OCI-LY1 (cell line): Measurements from ENCODE around the gene FSTL3.
"Not testable (repeated sequence)": the region's sequence is repeated elsewhere in the genome, so short reads cannot be mapped to it uniquely, and the experiment has no call there.

Source experiments
- H2AFZ ChIP-seq: fragments of 200-600 bp; sonication (generic), shearing (Covaris generic); 2 replicates; pipeline ENCODE4 v1.6.0; 2014; ENCODE audit warnings: antibody characterized with exemption, mild to moderate bottlenecking, low read length
- H3F3A ChIP-seq: fragments of 200-600 bp; sonication (generic), shearing (Covaris generic); 2 replicates; pipeline ENCODE4 v1.6.0; 2014; ENCODE audit warnings: mild to moderate bottlenecking, antibody characterized with exemption, low read length, moderate library complexity; ENCODE audit not compliant: insufficient read depth
- H3K27ac ChIP-seq: fragments of 200-600 bp; sonication (generic); 2 replicates; pipeline ENCODE4 v1.5.1; 2014; ENCODE audit warnings: low read length, mixed run types, mild to moderate bottlenecking, low read depth; ENCODE audit not compliant: poor library complexity, severe bottlenecking
- H3K27me3 ChIP-seq: fragments of 200-600 bp; sonication (generic); 2 replicates; pipeline ENCODE4 v1.6.0; 2014; ENCODE audit warnings: antibody characterized with exemption, mild to moderate bottlenecking, low read length, moderate library complexity; ENCODE audit not compliant: insufficient read depth
- H3K36me3 ChIP-seq: fragments of 200-600 bp; sonication (generic); 2 replicates; pipeline ENCODE4 v1.6.1; 2014; ENCODE audit warnings: mild to moderate bottlenecking, antibody characterized with exemption, low read length, moderate library complexity, mixed read lengths; ENCODE audit not compliant: insufficient read depth
- H3K4me1 ChIP-seq: fragments of 200-600 bp; sonication (generic); 2 replicates; pipeline ENCODE4 v1.5.1; 2014; ENCODE audit warnings: mild to moderate bottlenecking, low read length, moderate library complexity; ENCODE audit not compliant: insufficient read depth, severe bottlenecking
- H3K4me2 ChIP-seq: fragments of 200-600 bp; sonication (generic), shearing (Covaris generic); 2 replicates; pipeline ENCODE4 v1.6.1; 2014; ENCODE audit warnings: low read length
- H3K4me3 ChIP-seq: fragments of 200-600 bp; sonication (generic); 2 replicates; pipeline ENCODE4 v1.5.1; 2014; ENCODE audit warnings: low read length, low read depth, mild to moderate bottlenecking, mixed read lengths; ENCODE audit not compliant: poor library complexity, severe bottlenecking
- H3K79me2 ChIP-seq: fragments of 200-600 bp; shearing (Covaris generic); 2 replicates; pipeline ENCODE4 v1.6.1; 2016; ENCODE audit warnings: mixed run types, low read length, mixed read lengths; ENCODE audit not compliant: insufficient read depth
- H3K9ac ChIP-seq: fragments of 200-600 bp; sonication (generic), shearing (Covaris generic); 2 replicates; pipeline ENCODE4 v1.6.1; 2014; ENCODE audit warnings: mild to moderate bottlenecking, low read length, mixed read lengths
- H3K9me2 ChIP-seq: fragments of 200-600 bp; sonication (generic), shearing (Covaris generic); 2 replicates; pipeline ENCODE4 v1.6.1; 2014; ENCODE audit warnings: low read depth, mild to moderate bottlenecking, low read length, mixed read lengths
- H3K9me3 ChIP-seq: fragments of 200-600 bp; shearing (Covaris generic); 2 replicates; pipeline ENCODE4 v1.6.1; 2014; ENCODE audit warnings: low read length, mixed read lengths
- H4K20me1 ChIP-seq: fragments of 200-600 bp; sonication (generic), shearing (Covaris generic); 2 replicates; pipeline ENCODE4 v1.6.0; 2016; ENCODE audit warnings: mild to moderate bottlenecking, low read length; ENCODE audit not compliant: insufficient read depth
- EZH2 ChIP-seq: fragments of 200-600 bp; sonication (generic), shearing (Covaris generic); IDR thresholded peaks from 2 replicates; pipeline ENCODE4 v1.8.0; 2017; ENCODE audit warnings: borderline replicate concordance, mixed run types, mild to moderate bottlenecking, antibody characterized with exemption, low read length, moderate library complexity, mixed read lengths
- TF ChIP-seq, protein P1 (sequence below): fragments of 200-600 bp; sonication (generic), shearing (Covaris generic); IDR thresholded peaks from 2 replicates; pipeline ENCODE4 v1.5.1; 2017; ENCODE audit warnings: mild to moderate bottlenecking, antibody characterized with exemption, low read length, moderate library complexity, mixed read lengths

Gene FSTL3

DNA sequence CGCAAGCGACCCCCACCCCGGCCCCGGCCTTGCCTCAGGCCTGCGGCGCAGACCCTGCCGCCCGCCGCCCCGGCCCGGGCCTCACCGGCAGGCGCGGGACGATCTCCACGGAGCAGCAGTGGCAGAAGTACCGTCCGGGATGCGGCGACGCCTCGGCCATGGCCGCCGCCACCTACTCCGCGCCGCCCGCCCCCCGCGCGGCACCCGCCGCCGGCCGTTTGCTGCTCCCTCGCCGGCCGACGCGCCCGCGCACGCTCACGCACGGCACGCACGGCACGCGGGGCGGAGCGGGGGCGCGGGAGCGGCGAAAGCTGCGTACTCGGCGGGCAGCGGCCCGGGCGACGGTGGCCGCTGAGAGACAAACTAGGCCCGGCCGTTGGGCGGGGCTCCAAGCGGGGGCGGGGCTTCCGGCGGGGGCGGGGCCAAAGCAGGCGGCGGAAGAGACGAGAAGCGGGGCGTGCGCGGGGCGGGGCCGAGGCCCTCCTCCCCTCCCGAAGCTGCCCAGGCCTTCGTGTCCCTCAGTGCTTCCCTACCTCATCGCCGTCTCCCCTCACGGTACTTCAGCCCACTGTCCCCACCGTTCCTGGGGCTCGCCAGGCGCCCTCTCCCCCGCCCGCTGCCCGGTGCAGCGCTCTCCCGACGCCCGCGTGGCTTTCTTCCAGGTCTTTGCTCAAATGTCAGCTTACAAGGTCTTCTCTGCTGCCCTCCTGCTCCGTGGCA is 13.1 kb upstream of the FSTL3 start, which contains the start of gene RNF126:
Gene RNF126 (minus strand): TSS at position 253 of the 720 bp plus-strand sequence. CDS start 93 bp downstream, at position 160.
- peaks cover 46% of the 10 kb centered on the region for H3K79me2 ChIP-seq

DNA sequence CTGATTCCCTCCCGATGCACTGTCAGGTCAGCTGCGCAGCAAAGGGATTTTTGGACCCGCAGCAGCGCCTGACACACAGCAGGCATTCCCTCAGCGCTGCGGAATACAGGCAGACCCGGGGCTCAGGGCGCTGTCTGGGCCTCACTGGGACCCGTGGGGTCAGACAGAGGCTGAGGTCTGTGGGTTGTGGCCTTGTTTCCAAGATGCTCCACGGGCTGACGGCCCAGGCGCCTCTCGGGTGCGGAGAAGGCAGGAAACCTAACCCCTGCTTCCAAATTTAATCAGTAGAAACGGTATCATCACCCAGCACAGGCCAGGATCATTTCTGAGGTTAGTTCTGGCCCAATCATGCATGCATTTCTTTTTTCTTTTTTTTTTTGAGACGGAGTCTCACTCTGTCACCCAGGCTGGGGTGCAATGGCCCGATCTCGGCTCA is 12.5 kb upstream of the FSTL3 start:
- Histone ChIP-seq H3K27ac (peak overlapping the region; percentile 52), H3K4me3 (peak overlapping the region; percentile 71), H3K9me2 (no peaks in the 10 kb centered on the region), H4K20me1 (no peaks in the 10 kb centered on the region), H3F3A (no peaks in the 10 kb centered on the region), H3K79me2 (peaks cover 41% of the 10 kb centered on the region), H3K9me3 (no peaks in the 10 kb centered on the region), H3K4me2 (peak overlapping the region; percentile 93), H2AFZ (peak overlapping the region; percentile 14; the same call in 1 of the 2 replicates), H3K36me3 (no peaks in the 10 kb centered on the region; the same call in 1 of the 2 replicates), H3K27me3 (no peaks in the 10 kb centered on the region; the same call in 1 of the 2 replicates), H3K9ac (peak overlapping the region; percentile 88), H3K4me1 (peaks cover 49% of the 10 kb centered on the region)
- no peak for TF ChIP-seq EZH2
- TF ChIP-seq, protein P1, sequence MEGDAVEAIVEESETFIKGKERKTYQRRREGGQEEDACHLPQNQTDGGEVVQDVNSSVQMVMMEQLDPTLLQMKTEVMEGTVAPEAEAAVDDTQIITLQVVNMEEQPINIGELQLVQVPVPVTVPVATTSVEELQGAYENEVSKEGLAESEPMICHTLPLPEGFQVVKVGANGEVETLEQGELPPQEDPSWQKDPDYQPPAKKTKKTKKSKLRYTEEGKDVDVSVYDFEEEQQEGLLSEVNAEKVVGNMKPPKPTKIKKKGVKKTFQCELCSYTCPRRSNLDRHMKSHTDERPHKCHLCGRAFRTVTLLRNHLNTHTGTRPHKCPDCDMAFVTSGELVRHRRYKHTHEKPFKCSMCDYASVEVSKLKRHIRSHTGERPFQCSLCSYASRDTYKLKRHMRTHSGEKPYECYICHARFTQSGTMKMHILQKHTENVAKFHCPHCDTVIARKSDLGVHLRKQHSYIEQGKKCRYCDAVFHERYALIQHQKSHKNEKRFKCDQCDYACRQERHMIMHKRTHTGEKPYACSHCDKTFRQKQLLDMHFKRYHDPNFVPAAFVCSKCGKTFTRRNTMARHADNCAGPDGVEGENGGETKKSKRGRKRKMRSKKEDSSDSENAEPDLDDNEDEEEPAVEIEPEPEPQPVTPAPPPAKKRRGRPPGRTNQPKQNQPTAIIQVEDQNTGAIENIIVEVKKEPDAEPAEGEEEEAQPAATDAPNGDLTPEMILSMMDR: no peak

More for the DNA sequence above, 13.1 kb upstream of the FSTL3 start, which contains the start of gene RNF126:
- Histone ChIP-seq H2AFZ (peak within 1 kb of the TSS; percentile 14; the same call in 1 of the 2 replicates), H4K20me1 (no peaks in the 10 kb centered on the region), H3F3A (no peaks in the 10 kb centered on the region), H3K27ac (peak within 1 kb of the TSS; percentile 83), H3K9ac (peak within 1 kb of the TSS; percentile 95), H3K4me1 (peaks cover 55% of the 10 kb centered on the region), H3K4me2 (peak within 1 kb of the TSS; percentile 93), H3K9me2 (no peaks in the 10 kb centered on the region), H3K9me3 (no peaks in the 10 kb centered on the region), H3K4me3 (peak within 1 kb of the TSS; percentile 98), H3K36me3 (peaks cover 4% of the 10 kb centered on the region; the same call in 1 of the 2 replicates), H3K27me3 (no peaks in the 10 kb centered on the region; the same call in 1 of the 2 replicates)
- no peak for TF ChIP-seq EZH2
- TF ChIP-seq, protein P1: no peak

DNA sequence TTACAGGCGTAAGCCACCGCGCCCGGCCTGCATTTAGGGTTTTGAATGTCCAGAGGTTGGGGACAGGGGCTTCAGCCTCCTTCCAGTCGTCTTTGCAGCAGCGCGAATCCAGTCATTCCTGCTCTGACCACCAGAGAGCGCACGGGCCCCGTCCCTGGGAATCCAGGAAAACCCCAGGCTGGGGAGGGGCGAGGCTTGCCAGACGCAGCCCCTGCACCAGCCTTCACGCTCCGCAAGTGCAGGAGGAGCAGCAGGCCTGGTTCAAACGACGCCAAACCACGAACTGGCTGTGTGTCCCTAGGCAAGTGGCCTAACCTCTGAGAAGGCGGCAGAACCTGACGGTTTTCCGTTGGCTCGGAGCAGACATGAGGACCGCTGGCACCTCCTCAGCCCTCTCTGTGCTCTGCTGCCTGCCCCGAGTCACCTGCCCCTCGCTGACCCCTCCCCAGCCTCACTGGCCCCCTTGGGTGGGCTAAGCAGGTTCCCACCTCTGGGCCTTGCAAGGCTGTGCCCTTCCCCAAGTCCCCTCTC is 11.2 kb upstream of the FSTL3 start:
- Histone ChIP-seq H3K27ac (no peak overlapping the region), H3K9me3 (no peaks in the 10 kb centered on the region), H3K9me2 (no peaks in the 10 kb centered on the region), H3K4me2 (no peak overlapping the region; the same call in 1 of the 2 replicates), H3K36me3 (no peaks in the 10 kb centered on the region; the same call in 1 of the 2 replicates), H3K4me3 (no peak overlapping the region), H3K4me1 (peaks cover 36% of the 10 kb centered on the region), H3K27me3 (no peaks in the 10 kb centered on the region; the same call in 1 of the 2 replicates), H2AFZ (no peak overlapping the region), H3K79me2 (peaks cover 28% of the 10 kb centered on the region), H4K20me1 (no peaks in the 10 kb centered on the region), H3F3A (no peaks in the 10 kb centered on the region), H3K9ac (no peak overlapping the region)
- TF ChIP-seq EZH2: no peak
- TF ChIP-seq, protein P1: peak; percentile 81

DNA sequence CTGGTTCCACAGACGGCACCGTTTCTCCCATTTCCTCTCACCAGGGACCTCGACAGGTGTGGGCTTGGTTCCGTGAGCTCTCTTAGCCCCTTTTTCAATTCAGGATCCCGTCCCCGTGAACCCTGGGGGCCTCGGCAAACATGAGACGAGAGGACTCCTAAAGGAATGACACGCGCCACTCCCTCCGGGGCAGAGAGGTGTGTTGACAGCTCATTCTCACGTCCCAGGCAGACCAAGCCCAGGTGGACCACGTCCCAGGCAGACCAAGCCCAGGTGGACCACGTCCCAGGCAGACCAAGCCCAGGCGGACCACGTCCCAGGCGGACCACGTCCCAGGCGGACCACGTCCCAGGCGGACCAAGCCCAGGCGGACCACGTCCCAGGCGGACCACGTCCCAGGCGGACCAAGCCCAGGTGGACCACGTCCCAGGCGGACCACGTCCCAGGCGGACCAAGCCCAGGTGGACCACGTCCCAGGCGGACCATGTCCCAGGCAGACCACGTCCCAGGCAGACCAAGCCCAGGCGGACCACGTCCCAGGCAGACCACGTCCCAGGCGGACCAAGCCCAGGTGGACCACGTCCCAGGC is 9.1 kb upstream of the FSTL3 start:
- not testable (repeated sequence) for H2AFZ ChIP-seq, H3K9me2 ChIP-seq, H3F3A ChIP-seq, H4K20me1 ChIP-seq, H3K27me3 ChIP-seq, H3K9me3 ChIP-seq, H3K27ac ChIP-seq, H3K36me3 ChIP-seq, H3K4me3 ChIP-seq, H3K79me2 ChIP-seq, H3K4me2 ChIP-seq, H3K9ac ChIP-seq
- H3K4me1 ChIP-seq: peaks cover 20% of the 10 kb centered on the region
